ENCODE measurements around the gene NALCN. TPM values are rescaled to one million over a fixed set of nuclear protein-coding genes. Genes with fewer than 3 reads are reported as not detected.

NALCN gene
- total RNA-seq, 1 experiment from 2014 or later = 0.07 TPM

DNA sequence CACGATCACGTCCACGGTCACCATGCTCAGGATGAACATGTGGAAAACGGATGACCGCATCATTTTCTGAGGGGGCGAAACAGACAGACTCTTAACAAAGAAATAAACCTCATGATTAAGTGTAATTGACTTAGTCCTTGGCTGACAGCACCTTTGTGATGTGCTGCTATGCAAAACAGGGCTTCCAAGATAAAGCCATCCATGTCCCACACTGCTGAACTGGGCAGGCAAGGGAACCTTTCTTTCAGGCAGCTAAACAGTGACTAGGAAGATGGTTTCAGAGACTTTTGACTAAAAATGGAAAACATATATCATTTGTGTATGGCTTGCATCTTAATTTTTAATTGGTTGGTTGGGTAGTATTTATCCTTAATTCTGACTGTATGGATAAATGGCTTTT, 157.8 kb downstream of the NALCN start:
- DNase-seq = no peak
- Histone ChIP-seq H3K36me3 (replicated peaks; ENCODE audit: control insufficient read depth, insufficient read depth, low read length) (no peaks in the 10 kb centered on the region), H3K4me3 (ENCODE audit: insufficient read depth, low read depth, low read length) (no peak overlapping the region), H3K27me3 (ENCODE audit: control insufficient read depth, insufficient read depth, low read length) (no peaks in the 10 kb centered on the region)

DNA sequence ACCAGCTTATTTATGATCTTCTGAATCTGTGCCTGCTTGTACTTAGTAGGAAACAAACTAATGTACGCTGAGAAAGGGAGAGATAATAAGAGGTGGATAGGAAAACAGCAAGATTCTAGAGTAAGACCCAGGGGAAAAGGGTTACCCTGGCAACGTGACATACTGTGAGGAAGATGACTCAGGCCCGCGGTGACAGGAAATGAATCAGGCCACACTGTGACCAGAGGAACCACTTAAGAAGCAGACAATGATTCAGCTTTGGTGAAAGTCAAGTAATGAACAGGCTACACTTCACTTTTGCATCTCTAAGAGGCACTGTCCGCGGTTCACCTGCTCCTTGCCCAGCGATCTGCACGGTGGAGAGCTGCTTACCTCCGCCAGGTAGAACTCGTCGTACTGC, 158.2 kb downstream of the NALCN start:
- Histone ChIP-seq H3K36me3 (replicated peaks; ENCODE audit: control insufficient read depth, insufficient read depth, low read length) (no peaks in the 10 kb centered on the region), H3K27me3 (ENCODE audit: control insufficient read depth, insufficient read depth, low read length) (no peaks in the 10 kb centered on the region), H3K4me3 (ENCODE audit: insufficient read depth, low read depth, low read length) (no peak overlapping the region)
- DNase-seq = peak; percentile 22

DNA sequence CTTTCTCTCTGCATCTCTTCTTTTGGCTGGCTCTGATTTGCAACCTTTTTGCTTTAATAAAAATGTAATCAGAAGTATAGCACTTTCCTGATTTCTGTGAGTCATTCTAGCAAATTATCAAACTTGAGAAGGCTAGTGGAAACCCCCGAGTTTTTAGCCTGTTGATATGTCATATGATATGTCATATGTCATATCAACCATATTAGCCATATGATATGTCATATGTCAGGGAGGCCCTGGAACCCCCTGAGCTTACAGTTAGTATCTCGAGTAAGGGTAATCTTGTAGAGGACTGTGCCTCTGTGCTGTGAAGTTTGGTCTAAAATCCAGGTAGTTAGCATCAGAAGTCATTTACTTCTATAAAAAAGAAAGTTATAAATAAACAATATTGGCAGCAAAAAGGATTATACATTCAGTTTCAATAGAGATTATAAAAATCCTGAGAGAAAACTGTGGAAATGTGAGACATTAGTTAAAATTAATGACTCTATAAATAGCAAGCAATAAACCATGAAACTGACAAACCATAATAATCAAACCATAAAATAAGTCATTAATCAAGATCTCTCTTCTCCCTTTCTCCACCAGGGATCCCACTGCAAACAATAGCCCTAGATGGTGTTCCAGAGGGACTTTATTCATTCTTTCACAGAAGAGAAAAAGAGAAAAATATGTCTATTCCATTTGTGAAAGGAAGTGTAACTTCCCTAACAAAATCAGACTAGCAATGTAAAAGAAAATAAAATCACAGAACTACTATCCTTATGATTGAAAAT, 167.4 kb downstream of the NALCN start:
- no peak for DNase-seq
- no peaks in the 10 kb centered on the region for H3K27me3 ChIP-seq (ENCODE audit: control insufficient read depth, insufficient read depth, low read length)
- H3K36me3 ChIP-seq (replicated peaks; ENCODE audit: control insufficient read depth, insufficient read depth, low read length) = no peaks in the 10 kb centered on the region
- H3K4me3 ChIP-seq (ENCODE audit: insufficient read depth, low read depth, low read length) = no peak overlapping the region

DNA sequence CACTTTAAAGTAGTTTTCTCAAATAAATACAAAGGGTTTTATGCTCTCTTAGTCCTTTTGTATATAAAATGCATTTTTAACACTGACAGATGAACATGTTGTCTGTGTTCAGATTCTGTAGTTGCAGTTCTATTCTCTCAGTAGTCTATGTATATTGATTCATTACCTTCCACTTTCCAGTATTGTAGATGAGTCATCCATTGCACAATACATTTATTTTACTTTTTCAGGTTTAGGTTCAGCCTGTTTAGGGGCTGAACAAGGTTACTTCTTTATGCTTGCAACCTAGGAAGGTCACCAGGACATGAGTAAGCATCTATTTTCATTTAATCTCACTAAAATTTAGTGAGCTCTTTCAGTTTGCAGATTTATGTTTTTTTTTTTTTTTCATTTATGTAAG, 173.6 kb downstream of the NALCN start:
- Histone ChIP-seq H3K4me3 (ENCODE audit: insufficient read depth, low read depth, low read length) (no peak overlapping the region), H3K27me3 (ENCODE audit: control insufficient read depth, insufficient read depth, low read length) (no peaks in the 10 kb centered on the region), H3K36me3 (replicated peaks; ENCODE audit: control insufficient read depth, insufficient read depth, low read length) (no peaks in the 10 kb centered on the region)
- DNase-seq = no peak

DNA sequence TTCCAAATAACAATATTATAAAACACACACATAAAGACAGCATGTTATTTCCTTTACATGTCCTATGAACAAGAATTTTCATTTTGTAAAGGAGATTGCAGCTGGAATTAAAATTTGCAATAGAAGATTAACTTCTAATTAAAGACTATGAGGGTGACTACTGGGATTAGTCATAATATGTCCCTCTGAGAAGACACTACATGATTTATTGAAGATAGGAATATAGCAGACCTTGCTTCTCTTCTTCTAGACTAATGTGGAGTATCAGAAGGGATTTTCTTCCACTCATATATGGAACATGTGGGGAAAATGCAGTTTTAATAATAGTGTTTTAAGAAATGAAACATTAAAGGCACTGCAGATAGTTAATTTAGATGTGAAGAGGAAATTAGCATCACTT, 177.8 kb downstream of the NALCN start:
- H3K27me3 ChIP-seq (ENCODE audit: control insufficient read depth, insufficient read depth, low read length) = no peaks in the 10 kb centered on the region
- no peaks in the 10 kb centered on the region for H3K36me3 ChIP-seq (replicated peaks; ENCODE audit: control insufficient read depth, insufficient read depth, low read length)
- H3K4me3 ChIP-seq (ENCODE audit: insufficient read depth, low read depth, low read length) = no peak overlapping the region
- DNase-seq = no peak

DNA sequence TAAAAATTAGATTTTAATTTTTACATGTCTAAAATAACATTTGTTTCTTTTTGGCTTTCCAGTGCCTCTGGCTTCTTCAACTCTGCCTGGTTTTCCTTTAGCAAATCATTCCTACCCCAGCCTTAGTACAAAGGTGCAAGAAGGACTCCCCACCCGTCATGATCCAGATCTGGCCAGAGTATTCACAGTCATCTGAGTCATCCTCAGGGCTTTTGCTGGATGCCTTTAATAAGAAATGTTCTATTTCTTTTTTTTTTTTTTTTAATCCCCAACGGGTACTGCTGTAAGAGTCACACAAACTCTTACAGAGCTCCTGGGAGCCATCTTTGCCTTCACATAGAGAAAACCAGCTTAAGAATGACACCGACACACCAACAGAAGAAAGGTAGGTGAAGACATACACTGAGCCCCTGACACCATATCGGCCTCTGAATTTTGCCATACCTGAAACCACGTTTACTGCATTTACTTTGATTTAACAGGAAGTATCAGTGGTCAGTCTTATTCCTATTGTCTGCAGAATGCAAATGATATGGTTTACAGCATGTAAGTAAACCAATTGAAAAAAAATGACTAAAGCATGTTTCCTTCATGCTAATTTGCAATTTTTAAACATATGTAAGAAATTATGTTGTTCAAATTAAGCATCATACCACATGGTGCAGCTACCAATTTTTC, 184.4 kb downstream of the NALCN start:
- Histone ChIP-seq H3K36me3 (replicated peaks; ENCODE audit: control insufficient read depth, insufficient read depth, low read length) (no peaks in the 10 kb centered on the region), H3K4me3 (ENCODE audit: insufficient read depth, low read depth, low read length) (no peak overlapping the region), H3K27me3 (ENCODE audit: control insufficient read depth, insufficient read depth, low read length) (no peaks in the 10 kb centered on the region)
- no peak for DNase-seq

DNA sequence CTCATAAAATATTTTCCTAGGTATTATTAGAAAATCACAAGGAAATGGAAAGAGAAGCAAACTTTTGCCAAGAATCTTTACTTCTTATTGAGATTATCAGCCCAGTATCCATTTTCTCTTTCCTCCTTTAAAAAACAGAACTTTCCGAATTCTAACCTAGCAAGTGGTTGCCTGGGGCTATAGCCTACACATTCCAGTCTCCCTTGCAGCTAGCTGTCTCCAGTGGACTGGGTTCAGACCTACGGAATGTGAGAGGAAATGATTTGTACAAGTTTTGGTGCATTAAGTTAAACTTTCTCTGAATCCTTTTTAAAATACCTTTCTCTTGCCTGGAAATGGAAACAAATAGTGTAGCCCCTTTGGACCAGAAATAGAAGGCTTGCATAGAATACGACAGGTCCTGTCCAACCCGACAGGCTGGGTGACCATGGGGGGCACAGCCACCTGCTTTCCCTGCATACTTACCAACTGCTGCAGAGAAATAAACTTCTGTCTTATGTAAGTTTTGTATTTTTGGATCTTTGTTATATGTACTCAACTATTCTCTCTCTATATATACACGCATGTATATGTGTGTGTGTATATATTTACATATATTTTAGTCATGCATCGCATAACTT, 185.9 kb downstream of the NALCN start:
- DNase-seq = no peak
- no peak overlapping the region for H3K4me3 ChIP-seq (ENCODE audit: insufficient read depth, low read depth, low read length)
- no peaks in the 10 kb centered on the region for H3K36me3 ChIP-seq (replicated peaks; ENCODE audit: control insufficient read depth, insufficient read depth, low read length)
- no peaks in the 10 kb centered on the region for H3K27me3 ChIP-seq (ENCODE audit: control insufficient read depth, insufficient read depth, low read length)

DNA sequence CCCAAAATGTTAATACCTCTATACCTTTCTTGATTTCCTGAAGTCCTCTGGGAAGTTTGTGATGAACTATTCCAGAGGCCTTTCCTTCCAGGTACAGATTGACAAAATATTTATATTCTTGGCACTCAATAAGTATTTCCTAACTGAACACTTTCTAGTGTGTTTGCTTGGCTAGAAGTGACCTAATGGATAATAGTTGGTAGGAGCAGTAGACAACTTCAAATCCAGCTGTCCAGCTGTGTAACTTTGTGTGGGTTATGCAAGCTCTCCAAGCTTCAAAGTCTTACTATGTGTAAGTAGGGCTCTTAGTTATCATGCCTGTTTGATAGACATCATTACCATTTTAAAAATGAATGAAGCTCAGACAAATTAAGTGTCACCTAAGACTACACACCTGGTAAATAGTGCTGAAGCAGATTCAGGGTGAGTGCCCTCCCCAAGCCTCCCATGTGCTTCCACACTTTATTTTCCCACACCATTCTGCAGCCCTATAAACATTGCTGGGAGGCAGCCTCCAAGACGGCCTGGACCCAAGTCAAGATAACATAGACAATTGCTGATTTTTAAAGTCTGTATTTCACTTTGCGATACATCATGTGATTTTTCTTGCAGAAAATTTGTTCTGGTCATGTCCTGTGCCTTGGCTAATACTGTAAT, 196.6 kb downstream of the NALCN start:
- no peak overlapping the region for H3K4me3 ChIP-seq (ENCODE audit: insufficient read depth, low read depth, low read length)
- no peaks in the 10 kb centered on the region for H3K27me3 ChIP-seq (ENCODE audit: control insufficient read depth, insufficient read depth, low read length)
- DNase-seq = no peak
- H3K36me3 ChIP-seq (replicated peaks; ENCODE audit: control insufficient read depth, insufficient read depth, low read length) = no peaks in the 10 kb centered on the region

DNA sequence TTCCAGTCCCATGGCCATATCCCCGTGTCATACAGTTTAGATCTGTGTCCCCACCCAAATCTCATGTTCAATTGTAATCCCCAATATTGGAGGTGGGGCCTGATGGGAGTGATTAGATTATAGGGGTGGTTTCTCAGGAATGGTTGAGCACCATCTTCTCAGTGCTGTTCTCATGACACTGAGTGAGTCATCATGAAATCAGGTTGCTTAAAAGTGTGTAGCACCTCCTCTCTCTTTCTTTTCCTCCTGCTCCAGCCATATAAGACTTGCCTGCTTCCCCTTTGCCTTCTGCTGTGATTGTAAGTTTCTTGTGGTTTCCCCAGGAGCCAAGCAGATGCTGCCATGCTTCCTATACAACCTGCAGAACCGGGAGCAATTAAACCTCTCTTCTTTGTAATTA, 197.8 kb downstream of the NALCN start:
- DNase-seq = no peak
- Histone ChIP-seq H3K4me3 (ENCODE audit: insufficient read depth, low read depth, low read length) (no peak overlapping the region), H3K27me3 (ENCODE audit: control insufficient read depth, insufficient read depth, low read length) (no peaks in the 10 kb centered on the region), H3K36me3 (replicated peaks; ENCODE audit: control insufficient read depth, insufficient read depth, low read length) (no peaks in the 10 kb centered on the region)

DNA sequence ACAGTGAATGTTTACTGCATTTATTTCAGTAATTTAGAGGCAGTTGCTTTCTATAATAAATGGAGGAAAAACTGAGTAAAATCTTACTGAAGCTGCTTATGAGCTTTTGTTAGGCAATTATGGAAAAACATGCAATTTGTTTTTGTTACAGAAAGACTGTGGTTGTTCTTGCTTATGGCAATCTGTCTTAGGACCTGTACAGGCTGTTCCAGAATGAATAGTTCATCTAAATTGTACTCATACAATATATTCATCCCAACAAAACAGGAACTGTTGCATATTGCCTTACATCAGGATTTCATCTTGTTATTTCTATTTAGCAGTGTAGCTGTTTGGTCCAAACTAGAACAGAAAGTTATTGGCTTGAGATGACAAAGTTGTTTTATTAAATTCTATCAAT, 199.2 kb downstream of the NALCN start:
- no peaks in the 10 kb centered on the region for H3K27me3 ChIP-seq (ENCODE audit: control insufficient read depth, insufficient read depth, low read length)
- no peak for DNase-seq
- no peak overlapping the region for H3K4me3 ChIP-seq (ENCODE audit: insufficient read depth, low read depth, low read length)
- no peaks in the 10 kb centered on the region for H3K36me3 ChIP-seq (replicated peaks; ENCODE audit: control insufficient read depth, insufficient read depth, low read length)

DNA sequence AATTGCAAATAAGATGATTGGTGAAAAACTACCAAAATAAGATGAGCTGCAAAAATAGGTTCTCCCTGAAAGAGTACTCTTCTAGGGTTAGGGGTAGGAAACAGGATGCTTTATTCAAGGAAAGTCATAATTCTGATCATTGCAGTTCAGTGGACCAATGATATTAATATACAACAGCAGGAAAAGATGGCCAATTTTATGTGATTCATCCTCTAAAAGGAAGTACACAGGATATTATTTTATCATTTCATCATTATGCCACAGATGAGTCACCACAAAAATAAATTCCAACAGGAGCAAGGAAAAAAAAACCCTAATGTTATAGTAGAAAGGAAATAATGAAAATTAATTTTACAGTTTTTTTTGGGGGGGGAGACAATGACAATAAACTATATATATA, 205.0 kb downstream of the NALCN start:
- no peak for DNase-seq
- no peaks in the 10 kb centered on the region for H3K36me3 ChIP-seq (replicated peaks; ENCODE audit: control insufficient read depth, insufficient read depth, low read length)
- no peaks in the 10 kb centered on the region for H3K27me3 ChIP-seq (ENCODE audit: control insufficient read depth, insufficient read depth, low read length)
- H3K4me3 ChIP-seq (ENCODE audit: insufficient read depth, low read depth, low read length) = no peak overlapping the region

DNA sequence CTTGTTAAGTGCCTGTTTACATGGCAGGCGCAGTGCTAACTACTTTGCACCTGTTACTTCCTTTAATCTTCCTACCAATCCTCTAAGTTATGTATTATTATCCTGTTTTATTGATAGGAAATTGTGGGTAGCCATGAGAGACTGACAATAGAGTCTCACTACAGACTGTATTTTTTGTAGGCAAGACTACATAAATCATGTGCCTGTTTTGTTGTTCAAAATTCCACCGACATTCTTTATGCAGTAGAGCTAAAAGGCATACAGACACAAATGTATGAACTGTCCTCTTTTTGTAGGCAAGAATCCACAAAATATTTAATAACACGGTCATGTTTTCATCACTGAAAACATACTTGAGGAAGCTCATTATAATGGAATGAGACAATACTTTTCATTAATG, 205.5 kb downstream of the NALCN start:
- Histone ChIP-seq H3K36me3 (replicated peaks; ENCODE audit: control insufficient read depth, insufficient read depth, low read length) (no peaks in the 10 kb centered on the region), H3K27me3 (ENCODE audit: control insufficient read depth, insufficient read depth, low read length) (no peaks in the 10 kb centered on the region), H3K4me3 (ENCODE audit: insufficient read depth, low read depth, low read length) (no peak overlapping the region)
- DNase-seq = no peak

DNA sequence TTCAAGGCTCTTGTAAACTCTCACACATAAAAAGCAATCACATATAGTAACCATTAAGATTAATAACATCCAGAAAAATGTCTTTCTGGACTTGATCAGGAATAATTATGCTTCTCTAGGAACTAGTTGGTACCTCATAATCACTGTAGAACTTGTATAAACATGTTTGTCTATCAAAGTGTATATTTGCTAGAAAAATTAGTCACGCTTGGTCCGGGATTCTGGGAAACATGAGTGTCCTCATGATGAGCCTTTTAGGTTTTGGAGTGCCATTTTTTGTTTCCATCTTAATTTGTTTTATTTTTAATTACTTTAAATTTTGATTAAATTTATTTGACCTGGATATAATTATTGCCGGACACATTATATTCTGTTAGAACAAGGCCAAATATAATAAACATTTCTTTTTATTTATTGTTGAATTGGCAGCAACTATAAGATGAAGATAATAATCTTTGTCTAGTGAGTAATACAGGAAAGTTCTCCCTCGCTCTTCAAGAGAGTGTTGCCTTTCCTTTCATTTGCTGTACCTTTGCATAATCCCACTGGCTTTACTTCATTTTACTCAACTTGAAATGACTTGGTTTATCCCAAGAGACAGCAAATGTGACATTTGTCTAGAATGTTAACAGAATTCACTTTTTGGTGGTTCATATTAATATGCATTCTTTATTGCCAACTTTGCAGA, 207.0 kb downstream of the NALCN start:
- DNase-seq = no peak
- no peak overlapping the region for H3K4me3 ChIP-seq (ENCODE audit: insufficient read depth, low read depth, low read length)
- no peaks in the 10 kb centered on the region for H3K27me3 ChIP-seq (ENCODE audit: control insufficient read depth, insufficient read depth, low read length)
- no peaks in the 10 kb centered on the region for H3K36me3 ChIP-seq (replicated peaks; ENCODE audit: control insufficient read depth, insufficient read depth, low read length)

DNA sequence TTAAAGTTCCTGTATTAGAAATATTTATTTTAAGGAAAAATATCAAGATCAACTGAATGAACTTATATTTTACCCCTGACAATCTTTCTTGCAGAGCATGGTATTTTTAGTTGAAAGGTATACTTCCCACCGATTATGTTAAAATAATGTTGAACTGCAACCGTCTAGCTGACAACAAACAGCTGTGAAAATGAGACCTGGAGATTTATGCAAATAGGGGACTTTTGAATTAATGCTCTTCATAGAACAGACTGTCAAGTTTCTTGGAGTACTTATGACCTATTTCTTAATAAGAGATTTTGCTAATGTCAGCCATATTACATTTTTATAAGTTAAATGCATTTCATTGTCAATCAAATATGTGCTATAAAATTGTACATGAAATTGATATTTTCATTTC, 210.9 kb downstream of the NALCN start:
- no peak for DNase-seq
- Histone ChIP-seq H3K4me3 (ENCODE audit: insufficient read depth, low read depth, low read length) (no peak overlapping the region), H3K27me3 (ENCODE audit: control insufficient read depth, insufficient read depth, low read length) (no peaks in the 10 kb centered on the region), H3K36me3 (replicated peaks; ENCODE audit: control insufficient read depth, insufficient read depth, low read length) (no peaks in the 10 kb centered on the region)
